ENCODE results near the gene ROR1.

DNA sequence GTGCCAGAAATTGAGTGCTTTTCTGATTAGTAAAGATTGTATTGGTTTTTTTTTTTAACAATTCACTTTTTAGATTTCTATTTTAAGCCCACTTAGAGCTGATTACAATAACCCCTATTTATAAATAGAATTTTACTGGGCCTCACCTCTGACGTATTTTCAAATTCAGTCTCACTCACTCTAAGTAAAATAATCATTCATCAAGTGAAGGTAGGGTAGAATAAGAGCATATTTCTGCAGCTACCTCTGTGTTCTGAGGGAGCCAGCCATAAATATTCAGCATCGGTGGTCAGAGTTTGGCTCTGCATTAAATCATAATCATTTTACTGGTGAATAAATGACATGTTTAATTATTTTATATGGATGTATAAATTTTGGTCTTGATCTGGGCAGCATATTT is 333.8 kb downstream of the ROR1 start:
- TF ChIP-seq, protein P1, sequence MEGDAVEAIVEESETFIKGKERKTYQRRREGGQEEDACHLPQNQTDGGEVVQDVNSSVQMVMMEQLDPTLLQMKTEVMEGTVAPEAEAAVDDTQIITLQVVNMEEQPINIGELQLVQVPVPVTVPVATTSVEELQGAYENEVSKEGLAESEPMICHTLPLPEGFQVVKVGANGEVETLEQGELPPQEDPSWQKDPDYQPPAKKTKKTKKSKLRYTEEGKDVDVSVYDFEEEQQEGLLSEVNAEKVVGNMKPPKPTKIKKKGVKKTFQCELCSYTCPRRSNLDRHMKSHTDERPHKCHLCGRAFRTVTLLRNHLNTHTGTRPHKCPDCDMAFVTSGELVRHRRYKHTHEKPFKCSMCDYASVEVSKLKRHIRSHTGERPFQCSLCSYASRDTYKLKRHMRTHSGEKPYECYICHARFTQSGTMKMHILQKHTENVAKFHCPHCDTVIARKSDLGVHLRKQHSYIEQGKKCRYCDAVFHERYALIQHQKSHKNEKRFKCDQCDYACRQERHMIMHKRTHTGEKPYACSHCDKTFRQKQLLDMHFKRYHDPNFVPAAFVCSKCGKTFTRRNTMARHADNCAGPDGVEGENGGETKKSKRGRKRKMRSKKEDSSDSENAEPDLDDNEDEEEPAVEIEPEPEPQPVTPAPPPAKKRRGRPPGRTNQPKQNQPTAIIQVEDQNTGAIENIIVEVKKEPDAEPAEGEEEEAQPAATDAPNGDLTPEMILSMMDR (IDR thresholded peaks at IDR 0.05; ENCODE audit: low read length), result no peak
- TF ChIP-seq EZH2phosphoT487 (IDR thresholded peaks at IDR 0.05; ENCODE audit: low read length) (no peak), EZH2 (optimal IDR thresholded peaks at IDR 0.05; ENCODE audit: low read depth, low read length) (no peak)
